K562 (cell line): ENCODE measurements around the gene TRIM36. TPM values are rescaled to one million over a fixed set of nuclear protein-coding genes. Genes with fewer than 3 reads are reported as not detected.

Source experiments
- ATAC-seq: fragments of 200-7000 bp; cut with Tn5 transposase; 3 replicates; pipeline ENCODE4 v1.9.1; 2020; ENCODE audit warnings: moderate library complexity
- BruUV-seq: library from RNA; stranded (reverse); fragments of 400-500 nt; replicated peaks from 2 replicates; lab custom pipeline; 2021; lab: Mats Ljungman, UMichigan
- CTCF ChIA-PET: fragments of 300-600 bp; formaldehyde crosslinking; extraction: SDS; loops from one replicate; lab custom pipeline; 2021; ENCODE audit warnings: low intra/inter-chr PET ratio; lab: Yijun Ruan, JAX
- POLR2A ChIA-PET: fragments of 300-600, 350-650 bp; sonication (Branson Sonifier 250); formaldehyde crosslinking; extraction: SDS; loops from one replicate; lab custom pipeline; 2021; ENCODE audit warnings: antibody characterized with exemption, inconsistent platforms; lab: Yijun Ruan, JAX
- DNase-seq, 4 experiments: peaks; one replicate each; pipeline versions ENCODE4 v3.0.0 to v3.0.0-alpha.2; 2011 to 2018; ENCODE audit warnings: low spot score in 3 of 4, mixed read lengths in 3 of 4; ENCODE audit errors: extremely low read depth in 1 of 4
- FAIRE-seq: peaks from 2 replicates; lab custom pipeline; 2011; peaks lifted over from hg19 to GRCh38; lab: Jason Lieb, UNC
- H2AFZ ChIP-seq: 2 replicates; pipeline ENCODE4 v1.6.0; 2011; ENCODE audit warnings: low read depth, low read length, control low read depth, inconsistent platforms
- H3K27ac ChIP-seq: fragments of 200-600 bp; 3 replicates; pipeline ENCODE4 v1.8.0; 2011; ENCODE audit warnings: low read depth, mild to moderate bottlenecking, control low read depth, inconsistent platforms, low read length, moderate library complexity, mixed read lengths; ENCODE audit errors: extremely low read depth
- H3K27me3 ChIP-seq, 2 experiments: fragments of 300-600 bp in 1 of 2; 2 replicates in 1 of 2; 3 replicates in 1 of 2; pipeline versions ENCODE4 v1.6.0 to v1.8.0; 2011; ENCODE audit warnings: inconsistent platforms in 2 of 2, low read length in 2 of 2, mild to moderate bottlenecking in 1 of 2, mixed read lengths in 1 of 2, moderate library complexity in 1 of 2; ENCODE audit not compliant: control insufficient read depth in 2 of 2, insufficient read depth in 2 of 2
- H3K36me3 ChIP-seq: fragments of 300-600 bp; 3 replicates; pipeline ENCODE4 v1.8.0; 2011; ENCODE audit warnings: mild to moderate bottlenecking, low read length, inconsistent platforms; ENCODE audit not compliant: control insufficient read depth, insufficient read depth
- H3K4me1 ChIP-seq, 2 experiments: fragments of 200-600 bp in 1 of 2; replicated peaks in 1 of 2; 2 replicates in 1 of 2; 3 replicates in 1 of 2; pipeline versions ENCODE4 v1.5.1 to v1.8.0; 2011; ENCODE audit warnings: inconsistent platforms in 2 of 2, low read length in 2 of 2, mild to moderate bottlenecking in 1 of 2, mixed read lengths in 1 of 2, moderate library complexity in 1 of 2; ENCODE audit not compliant: control insufficient read depth in 2 of 2, insufficient read depth in 2 of 2
- H3K4me2 ChIP-seq: 2 replicates; pipeline ENCODE4 v1.6.1; 2011; ENCODE audit warnings: low read length, control low read depth, inconsistent platforms, mixed read lengths; ENCODE audit not compliant: insufficient read depth
- H3K4me3 ChIP-seq: fragments of 200-600 bp; sonication (generic), shearing (Covaris generic); 2 replicates; pipeline ENCODE4 v1.5.1; 2016; ENCODE audit warnings: control low read depth, inconsistent platforms
- H3K79me2 ChIP-seq: fragments of 200-600 bp; 3 replicates; pipeline ENCODE4 v1.8.0; 2011; ENCODE audit warnings: low read length, inconsistent platforms; ENCODE audit not compliant: control insufficient read depth, insufficient read depth
- H3K9ac ChIP-seq, 2 experiments: 2 replicates each; pipeline versions ENCODE4 v1.6.0 to v1.6.1; 2011; ENCODE audit warnings: low read depth in 2 of 2, low read length in 2 of 2, control low read depth in 1 of 2, inconsistent platforms in 1 of 2, mild to moderate bottlenecking in 1 of 2, mixed read lengths in 1 of 2; ENCODE audit not compliant: insufficient read depth in 1 of 2
- H3K9me1 ChIP-seq: one replicate; pipeline ENCODE4 v1.6.0; 2011; ENCODE audit warnings: inconsistent platforms, mild to moderate bottlenecking, low read length, moderate library complexity; ENCODE audit not compliant: control insufficient read depth, insufficient read depth
- H3K9me3 ChIP-seq: replicated peaks from 2 replicates; pipeline ENCODE4 v1.5.1; 2011; ENCODE audit warnings: low read depth, low read length, inconsistent platforms; ENCODE audit not compliant: control insufficient read depth, insufficient read depth
- H4K20me1 ChIP-seq: replicated peaks from 2 replicates; pipeline ENCODE4 v1.6.1; 2011; ENCODE audit warnings: low read length, inconsistent platforms, mixed read lengths; ENCODE audit not compliant: control insufficient read depth, insufficient read depth
- CREBBP ChIP-seq: IDR thresholded peaks from one replicate; pipeline ENCODE4 v1.6.1; 2012; ENCODE audit warnings: low read depth, mild to moderate bottlenecking, control low read depth, inconsistent platforms, low read length
- PHB ChIP-seq: fragments of 250-450 bp; sonication (Bioruptor Pico); IDR thresholded peaks from 2 replicates; pipeline ENCODE4 v1.5.0; 2021
- RFX5 ChIP-seq: IDR thresholded peaks from 2 replicates; pipeline ENCODE4 v1.6.1; 2011; ENCODE audit warnings: low read depth, mild to moderate bottlenecking, improper control_type of control experiment, low read length
- SLC30A9 ChIP-seq: fragments of 250-450 bp; sonication (Bioruptor Pico); IDR thresholded peaks from 2 replicates; pipeline ENCODE4 v1.8.0; 2022; ENCODE audit warnings: mild to moderate bottlenecking, moderate library complexity
- SOX6 ChIP-seq: fragments of 450-650 bp; IDR thresholded peaks from 2 replicates; pipeline ENCODE4 v1.6.1; 2014; ENCODE audit warnings: mild to moderate bottlenecking
- SP2 ChIP-seq: IDR thresholded peaks from 2 replicates; pipeline ENCODE4 v1.6.1; 2011; ENCODE audit warnings: mild to moderate bottlenecking, low read depth, low read length, moderate library complexity; ENCODE audit not compliant: poor library complexity, severe bottlenecking; ENCODE audit errors: extremely low read depth
- TFE3 ChIP-seq: fragments of 450-650 bp; formaldehyde crosslinking; IDR thresholded peaks from 2 replicates; pipeline ENCODE4 v1.4.0; 2020; ENCODE audit warnings: mild to moderate bottlenecking, mixed read lengths
- ZKSCAN8 ChIP-seq: fragments of 200-800 bp; sonication (Bioruptor generic); IDR thresholded peaks from 2 replicates; pipeline ENCODE4 v1.6.1; 2016; ENCODE audit warnings: missing genetic modification characterization, missing compliant biosample characterization
- ZNF589 ChIP-seq: fragments of 200-800 bp; sonication (Bioruptor generic); IDR thresholded peaks from 2 replicates; pipeline ENCODE4 v1.6.1; 2016; ENCODE audit warnings: low read depth, missing genetic modification characterization, missing compliant biosample characterization
- ZNF766 ChIP-seq: fragments of 200-800 bp; sonication (Bioruptor generic); conservative IDR thresholded peaks from 2 replicates; pipeline ENCODE4 v1.6.1; 2016; ENCODE audit warnings: missing genetic modification characterization, missing compliant biosample characterization
- WGBS: fragments of 100-300 bp; shearing (Covaris generic); methylation state at CpG from one replicate; pipeline ENCODE4 v1.1.6; 2016; ENCODE audit warnings: low coverage, mixed read lengths; ENCODE audit not compliant: insufficient coverage; ENCODE audit errors: missing lambda C conversion rate; 5-methylcytosine and 5-hydroxymethylcytosine counted together
- in situ Hi-C: fragments of 300-500 bp; cut with MboI; formaldehyde crosslinking; loops from 4 replicates; pipeline ENCODE4 v1.15.0; 2018; ENCODE audit warnings: inconsistent platforms, mixed read lengths
- intact Hi-C: fragments of 100-400 bp; cut with micrococcal nuclease; formaldehyde crosslinking; loops from 2 replicates; pipeline ENCODE4 v1.14.2; 2022
- polyA plus RNA-seq, 8 experiments: library from polyadenylated mRNA; depleted of rRNA in 4 of 8; stranded (reverse) in 5 of 8; unstranded in 3 of 8; fragments of >200 nt; fragmentation: Nextera tagmentation in 2 of 8; fragmentation: Illumina TruSeq in 1 of 8; extraction: Ambion mirVana in 2 of 8; extraction: Trizol in 1 of 8; gene quantifications; 2 replicates each; pipeline versions ENCODE4 v1.2.1 to v1.2.3, GENCODE V29; 2011 to 2014; ENCODE audit warnings: inconsistent platforms in 1 of 8, missing spikeins in 1 of 8
- total RNA-seq, 7 experiments: library from RNA; depleted of rRNA in 6 of 7; stranded (reverse); fragments of >200 nt in 6 of 7; fragmentation: Illumina TruSeq in 2 of 7; extraction: Trizol in 2 of 7; gene quantifications; 2 replicates each; pipeline versions ENCODE4 v1.2.1 to v1.2.3, GENCODE V29; 2011 to 2021; ENCODE audit warnings: low replicate concordance in 1 of 7

The TRIM36 gene
- total and polyA plus RNA-seq, 9 of the 15 experiments (the other 6 are each of a cell fraction or from before 2014, with no cell fraction given): 0.10 to 0.71 (median 0.31) TPM

GRCh38 chr5:115109840-115110239 is 59.9 kb downstream of the TRIM36 start (continued):
- no peak for TF ChIP-seq TFE3 (CRISPR knock-in tag)

GRCh38 chr5:115109356-115109755 is 60.4 kb downstream of the TRIM36 start:
- BruUV-seq: no TSS peak
- no peaks in the 10 kb centered on the region for H3K4me1 ChIP-seq
- no peak overlapping the region for H3K9ac ChIP-seq
- FAIRE-seq (no peak), DNase-seq (no peak), ATAC-seq (no peak)
- POLR2A ChIA-PET: no interaction called here
- in situ Hi-C loops: no loop called here
- intact Hi-C loops: no loop called here
- no peaks in the 10 kb centered on the region for H3K79me2 ChIP-seq
- no peaks in the 10 kb centered on the region for H4K20me1 ChIP-seq
- H3K4me3 ChIP-seq: no peak overlapping the region
- H3K27me3 ChIP-seq: no peaks in the 10 kb centered on the region; a peak in 1 of 5 replicates
- no peak overlapping the region for H3K27ac ChIP-seq
- H3K9me1 ChIP-seq: no peaks in the 10 kb centered on the region
- no peak overlapping the region for H3K4me2 ChIP-seq
- WGBS: 0% methylated on average over 5 of the region's 5 CpGs
- no peaks in the 10 kb centered on the region for H3K36me3 ChIP-seq
- CTCF ChIA-PET: no interaction called here
- no peaks in the 10 kb centered on the region for H3K9me3 ChIP-seq
- no peak overlapping the region for H2AFZ ChIP-seq
- TF ChIP-seq ZNF589 (CRISPR knock-in tag): no peak
- TF ChIP-seq ZNF766 (CRISPR knock-in tag): no peak
- no peak for TF ChIP-seq SLC30A9
- no peak for TF ChIP-seq CREBBP
- TF ChIP-seq SP2: no peak
- no peak for TF ChIP-seq SOX6
- no peak for TF ChIP-seq PHB (CRISPR knock-in tag)
- no peak for TF ChIP-seq RFX5
- no peak for TF ChIP-seq ZKSCAN8
